ENCODE measurements around the gene LCA5.

Gene LCA5

DNA sequence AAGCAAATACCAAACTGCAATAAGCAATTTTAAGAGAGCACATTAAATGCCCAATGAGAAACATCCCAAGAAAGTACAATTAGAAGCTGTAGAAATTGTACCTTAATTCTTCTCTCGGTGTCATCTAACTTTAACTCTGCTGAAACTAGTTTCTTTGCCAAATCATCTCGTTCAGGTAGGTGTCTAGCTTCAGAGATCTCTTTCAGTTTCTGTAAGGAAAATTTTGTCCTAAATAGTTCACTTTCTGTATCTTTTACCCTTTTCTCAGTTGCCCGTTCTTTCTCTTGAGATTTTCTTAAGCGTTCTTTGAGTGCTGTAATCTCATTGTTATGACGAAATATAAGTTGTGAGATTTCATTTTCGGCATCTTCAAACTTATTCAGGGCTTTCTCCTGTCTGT is 24.1 kb downstream of the LCA5 start:
- no peaks in the 10 kb centered on the region for H3F3A ChIP-seq (ENCODE audit: control insufficient read depth, insufficient read depth)
- no peak overlapping the region for H3K4me2 ChIP-seq (ENCODE audit: low read length)
- no peaks in the 10 kb centered on the region for H3K9me3 ChIP-seq (ENCODE audit: control insufficient read depth, insufficient read depth, low read length)
- H4K20me1 ChIP-seq (ENCODE audit: control insufficient read depth, insufficient read depth, low read depth, low read length) = no peaks in the 10 kb centered on the region
- H3K4me1 ChIP-seq (ENCODE audit: control insufficient read depth, low read length) = no peaks in the 10 kb centered on the region
- no peak overlapping the region for H3K4me3 ChIP-seq (ENCODE audit: low read length)
- no peak overlapping the region for H3K27ac ChIP-seq (ENCODE audit: low read depth, low read length)
- no peaks in the 10 kb centered on the region for H3K79me2 ChIP-seq (ENCODE audit: control insufficient read depth, low read length)
- H3K36me3 ChIP-seq (ENCODE audit: control insufficient read depth, low read length) = no peaks in the 10 kb centered on the region
- no peaks in the 10 kb centered on the region for H3K9me2 ChIP-seq (replicated peaks; ENCODE audit: control insufficient read depth, low read length)
- H3K27me3 ChIP-seq (ENCODE audit: control insufficient read depth, low read length) = no peaks in the 10 kb centered on the region
- TF ChIP-seq, protein P1, sequence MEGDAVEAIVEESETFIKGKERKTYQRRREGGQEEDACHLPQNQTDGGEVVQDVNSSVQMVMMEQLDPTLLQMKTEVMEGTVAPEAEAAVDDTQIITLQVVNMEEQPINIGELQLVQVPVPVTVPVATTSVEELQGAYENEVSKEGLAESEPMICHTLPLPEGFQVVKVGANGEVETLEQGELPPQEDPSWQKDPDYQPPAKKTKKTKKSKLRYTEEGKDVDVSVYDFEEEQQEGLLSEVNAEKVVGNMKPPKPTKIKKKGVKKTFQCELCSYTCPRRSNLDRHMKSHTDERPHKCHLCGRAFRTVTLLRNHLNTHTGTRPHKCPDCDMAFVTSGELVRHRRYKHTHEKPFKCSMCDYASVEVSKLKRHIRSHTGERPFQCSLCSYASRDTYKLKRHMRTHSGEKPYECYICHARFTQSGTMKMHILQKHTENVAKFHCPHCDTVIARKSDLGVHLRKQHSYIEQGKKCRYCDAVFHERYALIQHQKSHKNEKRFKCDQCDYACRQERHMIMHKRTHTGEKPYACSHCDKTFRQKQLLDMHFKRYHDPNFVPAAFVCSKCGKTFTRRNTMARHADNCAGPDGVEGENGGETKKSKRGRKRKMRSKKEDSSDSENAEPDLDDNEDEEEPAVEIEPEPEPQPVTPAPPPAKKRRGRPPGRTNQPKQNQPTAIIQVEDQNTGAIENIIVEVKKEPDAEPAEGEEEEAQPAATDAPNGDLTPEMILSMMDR (IDR thresholded peaks at IDR 0.05; ENCODE audit: low read depth, low read length, poor library complexity, severe bottlenecking) = no peak
- no peak for TF ChIP-seq EZH2phosphoT487 (IDR thresholded peaks at IDR 0.05; ENCODE audit: borderline replicate concordance, low read length)

DNA sequence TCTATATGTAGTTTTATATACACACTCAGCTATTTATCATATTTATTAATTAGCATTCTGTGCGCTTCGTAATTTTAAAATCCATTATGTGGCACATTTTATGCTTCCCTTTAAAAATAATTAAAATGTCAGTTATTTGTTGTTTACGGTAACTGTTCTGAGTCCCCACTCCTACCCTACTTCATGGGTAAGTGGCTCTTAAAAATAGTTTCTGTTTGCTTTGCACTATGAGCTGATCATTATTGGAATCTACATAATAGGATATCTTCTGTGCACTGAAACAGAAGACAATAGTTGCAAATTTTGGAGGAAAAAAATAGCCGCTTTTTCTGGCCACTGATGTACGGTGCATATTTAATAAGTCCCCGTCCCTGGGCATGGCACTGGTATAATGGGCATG is 25.2 kb downstream of the LCA5 start:
- Histone ChIP-seq H3K9me3 (ENCODE audit: control insufficient read depth, insufficient read depth, low read length) (no peaks in the 10 kb centered on the region), H3K4me1 (ENCODE audit: control insufficient read depth, low read length) (no peaks in the 10 kb centered on the region), H3K79me2 (ENCODE audit: control insufficient read depth, low read length) (no peaks in the 10 kb centered on the region), H3K4me2 (ENCODE audit: low read length) (no peak overlapping the region), H3K4me3 (ENCODE audit: low read length) (no peak overlapping the region), H3F3A (ENCODE audit: control insufficient read depth, insufficient read depth) (no peaks in the 10 kb centered on the region), H3K9me2 (replicated peaks; ENCODE audit: control insufficient read depth, low read length) (no peaks in the 10 kb centered on the region), H3K27ac (ENCODE audit: low read depth, low read length) (no peak overlapping the region), H3K36me3 (ENCODE audit: control insufficient read depth, low read length) (no peaks in the 10 kb centered on the region), H4K20me1 (ENCODE audit: control insufficient read depth, insufficient read depth, low read depth, low read length) (no peaks in the 10 kb centered on the region), H3K27me3 (ENCODE audit: control insufficient read depth, low read length) (no peaks in the 10 kb centered on the region)
- TF ChIP-seq, protein P1 (IDR thresholded peaks at IDR 0.05; ENCODE audit: low read depth, low read length, poor library complexity, severe bottlenecking) = no peak
- TF ChIP-seq EZH2phosphoT487 (IDR thresholded peaks at IDR 0.05; ENCODE audit: borderline replicate concordance, low read length) = no peak

DNA sequence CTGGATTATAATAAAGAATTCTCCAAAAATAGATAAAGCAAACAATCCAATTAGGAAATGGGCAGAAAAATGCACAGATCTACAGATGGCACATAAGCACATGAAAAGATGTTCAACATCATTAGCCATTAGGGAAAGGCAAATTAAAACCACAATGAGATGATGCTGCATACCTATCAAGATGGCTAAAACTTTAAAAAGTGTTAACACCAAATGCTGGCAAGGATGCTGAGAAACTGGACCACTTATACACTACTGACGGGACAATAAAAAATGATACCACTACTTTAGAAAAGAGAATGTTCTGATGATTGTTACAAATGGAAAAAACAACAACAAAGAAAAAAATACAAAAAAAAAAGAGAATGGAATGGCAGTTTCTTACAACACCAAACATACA is 26.5 kb downstream of the LCA5 start:
- Histone ChIP-seq H3K4me3 (ENCODE audit: low read length) (no peak overlapping the region), H3K36me3 (ENCODE audit: control insufficient read depth, low read length) (no peaks in the 10 kb centered on the region), H3F3A (ENCODE audit: control insufficient read depth, insufficient read depth) (no peaks in the 10 kb centered on the region), H3K9me2 (replicated peaks; ENCODE audit: control insufficient read depth, low read length) (no peaks in the 10 kb centered on the region), H3K4me1 (ENCODE audit: control insufficient read depth, low read length) (no peaks in the 10 kb centered on the region), H3K79me2 (ENCODE audit: control insufficient read depth, low read length) (no peaks in the 10 kb centered on the region), H3K4me2 (ENCODE audit: low read length) (no peak overlapping the region), H3K27ac (ENCODE audit: low read depth, low read length) (no peak overlapping the region), H4K20me1 (ENCODE audit: control insufficient read depth, insufficient read depth, low read depth, low read length) (no peaks in the 10 kb centered on the region), H3K9me3 (ENCODE audit: control insufficient read depth, insufficient read depth, low read length) (no peaks in the 10 kb centered on the region), H3K27me3 (ENCODE audit: control insufficient read depth, low read length) (no peaks in the 10 kb centered on the region)
- TF ChIP-seq, protein P1 (IDR thresholded peaks at IDR 0.05; ENCODE audit: low read depth, low read length, poor library complexity, severe bottlenecking) = no peak
- no peak for TF ChIP-seq EZH2phosphoT487 (IDR thresholded peaks at IDR 0.05; ENCODE audit: borderline replicate concordance, low read length)

DNA sequence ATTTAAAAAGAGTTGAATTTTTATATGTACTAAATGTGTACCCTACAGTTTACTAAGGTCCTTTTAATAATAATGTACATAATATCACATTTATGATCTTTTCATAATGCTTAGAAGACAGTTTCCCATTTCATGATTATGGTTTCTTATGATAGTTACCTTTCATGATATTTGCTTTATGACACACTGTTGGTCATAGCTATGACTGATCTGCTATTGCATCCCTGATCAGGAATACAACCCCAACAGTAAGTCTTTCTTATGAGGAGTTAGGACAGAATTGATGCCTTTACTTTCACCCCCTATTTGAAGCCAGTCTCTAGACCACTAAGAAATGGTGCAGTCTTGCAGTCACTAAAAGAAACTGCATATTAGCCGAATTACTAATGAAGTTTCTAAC is 31.0 kb downstream of the LCA5 start:
- H3K9me2 ChIP-seq (replicated peaks; ENCODE audit: control insufficient read depth, low read length) = no peaks in the 10 kb centered on the region
- no peaks in the 10 kb centered on the region for H3K79me2 ChIP-seq (ENCODE audit: control insufficient read depth, low read length)
- no peaks in the 10 kb centered on the region for H3K4me1 ChIP-seq (ENCODE audit: control insufficient read depth, low read length)
- no peak overlapping the region for H3K4me3 ChIP-seq (ENCODE audit: low read length)
- no peaks in the 10 kb centered on the region for H3K9me3 ChIP-seq (ENCODE audit: control insufficient read depth, insufficient read depth, low read length)
- H3K4me2 ChIP-seq (ENCODE audit: low read length) = no peak overlapping the region
- no peaks in the 10 kb centered on the region for H3K27me3 ChIP-seq (ENCODE audit: control insufficient read depth, low read length)
- H3K36me3 ChIP-seq (ENCODE audit: control insufficient read depth, low read length) = no peaks in the 10 kb centered on the region
- H3K27ac ChIP-seq (ENCODE audit: low read depth, low read length) = no peak overlapping the region
- no peak for TF ChIP-seq EZH2phosphoT487 (IDR thresholded peaks at IDR 0.05; ENCODE audit: borderline replicate concordance, low read length)
- TF ChIP-seq, protein P1 (IDR thresholded peaks at IDR 0.05; ENCODE audit: low read depth, low read length, poor library complexity, severe bottlenecking) = no peak
- no peaks in the 10 kb centered on the region for H4K20me1 ChIP-seq (ENCODE audit: control insufficient read depth, insufficient read depth, low read depth, low read length)
- H3F3A ChIP-seq (ENCODE audit: control insufficient read depth, insufficient read depth) = no peaks in the 10 kb centered on the region
